Spleen (tissue), 11 donors: Measurements from ENCODE around the gene RMDN3. TPM values are rescaled to one million over a fixed set of nuclear protein-coding genes. Genes with fewer than 3 reads are reported as not detected.
A peak's percentile ranks its signal among the peaks of the same experiment; 100 is the strongest.

Source experiments
- DNase-seq: peaks from one replicate; pipeline ENCODE4 v3.0.0-alpha.2; 2020
- H3K27ac ChIP-seq, 8 donors: fragments of 200-600 bp; sonication (generic) in 7 of 8; 1 replicate in 4 of 8; 2 replicates in 4 of 8; pipeline versions ENCODE4 v1.5.0 to v1.8.0; 2016 to 2021; ENCODE audit warnings: inconsistent platforms in 4 of 8, mild to moderate bottlenecking in 4 of 8, moderate library complexity in 1 of 8
- H3K27me3 ChIP-seq, 7 donors: fragments of 200-600 bp; sonication (generic) in 6 of 7; replicated peaks in 1 of 7; 1 replicate in 4 of 7; 2 replicates in 3 of 7; pipeline versions ENCODE4 v1.5.0 to v1.8.0; 2016 to 2021; ENCODE audit warnings: inconsistent platforms in 3 of 7, mild to moderate bottlenecking in 1 of 7
- H3K36me3 ChIP-seq, 6 donors: fragments of 200-600 bp; sonication (generic) in 5 of 6; 1 replicate in 4 of 6; 2 replicates in 2 of 6; pipeline versions ENCODE4 v1.5.0 to v1.8.0; 2016 to 2021; ENCODE audit warnings: inconsistent platforms in 2 of 6
- H3K4me1 ChIP-seq, 6 donors: fragments of 200-600 bp; sonication (generic) in 5 of 6; 1 replicate in 3 of 6; 2 replicates in 3 of 6; pipeline versions ENCODE4 v1.5.0 to v1.8.0; 2016 to 2021; ENCODE audit warnings: inconsistent platforms in 3 of 6
- H3K4me3 ChIP-seq, 8 donors: fragments of 200-600 bp; sonication (generic) in 7 of 8; 1 replicate in 4 of 8; 2 replicates in 4 of 8; pipeline versions ENCODE4 v1.5.0 to v1.8.0; 2016 to 2021; ENCODE audit warnings: inconsistent platforms in 4 of 8, mild to moderate bottlenecking in 4 of 8, moderate library complexity in 2 of 8
- H3K9me3 ChIP-seq, 8 donors: fragments of 200-600 bp; sonication (generic) in 7 of 8; 1 replicate in 4 of 8; 2 replicates in 4 of 8; pipeline versions ENCODE4 v1.5.0 to v1.8.0; 2016 to 2021; ENCODE audit warnings: inconsistent platforms in 4 of 8
- CTCF ChIP-seq, 11 experiments: fragments of 200-600 bp in 7 of 11; fragments of 450-650 bp in 4 of 11; sonication (generic) in 4 of 11; IDR thresholded peaks in 8 of 11; conservative IDR thresholded peaks in 3 of 11; 1 replicate in 7 of 11; 2 replicates in 4 of 11; pipeline versions ENCODE4 v1.4.0 to v1.8.0; 2016 to 2021; ENCODE audit warnings: antibody characterized with exemption in 11 of 11, inconsistent platforms in 4 of 11, mild to moderate bottlenecking in 1 of 11
- POLR2A ChIP-seq, 3 donors: fragments of 450-650 bp; IDR thresholded peaks; one replicate each; pipeline ENCODE4 v1.5.1; 2017; ENCODE audit warnings: antibody characterized with exemption in 3 of 3, mild to moderate bottlenecking in 1 of 3
- POLR2AphosphoS5 ChIP-seq, 3 donors: sonication (generic); formaldehyde crosslinking; IDR thresholded peaks; one replicate each; pipeline ENCODE4 v1.5.1; 2017; ENCODE audit warnings: antibody characterized with exemption in 3 of 3
- WGBS, 5 donors: extraction: QIAGEN DNeasy Blood & Tissue Kit in 3 of 5; methylation state at CpG; one replicate each; pipeline versions ENCODE4 v1.1.5 to v1.1.7; 2013 to 2018; 5-methylcytosine and 5-hydroxymethylcytosine counted together
- intact Hi-C: fragments of 100-400 bp; cut with DNase I; formaldehyde crosslinking; loops from one replicate; pipeline ENCODE4 v1.15.0; 2023; ENCODE audit warnings: low total_unique reads
- polyA plus RNA-seq, 3 donors: library from polyadenylated mRNA; stranded (reverse); fragments of 200-250 nt; gene quantifications; one replicate each; pipeline ENCODE4 v1.2.1, GENCODE V29; 2013
- total RNA-seq, 7 donors: library from RNA; depleted of rRNA in 3 of 7; stranded (reverse); fragments of >200 nt in 3 of 7; fragmentation: NEBNext Ultra II Directional in 4 of 7; extraction: Animal tissue kit (Norgen Biotek cat#: 25700) in 4 of 7; gene quantifications; one replicate each; pipeline versions ENCODE4 v1.1.0 to v1.2.1, GENCODE V29; 2016 to 2021
- donor health status: healthy with polysubstance abuse.
- donor health status: DM: no; HTN: no; CAD: no; lungs with moderate emphysema.
- donor health status: DM: no; HTN: no; CAD: no.
- donor health status: Bipolar disorder and iron deficiency.
- donor health status: healthy.
- donor health status: DM: no; HTN: no; CAD: no.
- donor health status: DM: yes; HTN: yes; CAD: no.

Gene RMDN3
- total and polyA plus RNA-seq, 10 donors: 13.0 to 32.2 (median 23.2) TPM

- Histone ChIP-seq H3K4me3 (peak overlapping the region; percentile 82 to 96 (median 89)), H3K4me1 (peaks cover 16 to 43% (median 32%) of the 10 kb centered on the region in 6 donors), H3K27ac (peak overlapping the region; percentile 70 to 90 (median 82)), H3K9me3 (no peaks in the 10 kb centered on the region), H3K27me3 (no peaks in the 10 kb centered on the region), H3K36me3 (peaks cover 3 to 35% (median 21%) of the 10 kb centered on the region in 6 donors)
- TF ChIP-seq POLR2A (IDR thresholded peaks at IDR 0.05) (no peak), CTCF (IDR thresholded peaks at IDR 0.05 in 8 of 11, conservative IDR thresholded peaks at IDR 0.05 in 3 of 11) (no peak), POLR2AphosphoS5 (IDR thresholded peaks at IDR 0.05) (no peak)
- 0 to 1% (median 0%) methylated on average over 5 to 22 of the region's 22 CpGs for WGBS, 5 donors
- peak; percentile 89 for DNase-seq
- intact Hi-C loops: no loop called here
These were observed 526 bp downstream of the RMDN3 start for GRCh38 chr15:40754574-40754882.

GRCh38 chr15:40751745-40752144, 3.3 kb downstream of the RMDN3 start:
- H3K36me3 ChIP-seq: peaks cover 3 to 62% (median 33%) of the 10 kb centered on the region in 6 donors
- TF ChIP-seq POLR2A (IDR thresholded peaks at IDR 0.05): no peak
- no peak for TF ChIP-seq CTCF (IDR thresholded peaks at IDR 0.05 in 8 of 11, conservative IDR thresholded peaks at IDR 0.05 in 3 of 11)
- TF ChIP-seq POLR2AphosphoS5 (IDR thresholded peaks at IDR 0.05): no peak
- intact Hi-C loops: no loop called here
- no peak overlapping the region for H3K4me3 ChIP-seq
- H3K9me3 ChIP-seq: no peaks in the 10 kb centered on the region
- DNase-seq: no peak
- WGBS, 5 donors: 94 to 96% (median 95%) methylated on average over 5 to 12 of the region's 12 CpGs
- H3K27me3 ChIP-seq: no peaks in the 10 kb centered on the region
- H3K4me1 ChIP-seq: peaks cover 16 to 57% (median 32%) of the 10 kb centered on the region in 6 donors
- no peak overlapping the region for H3K27ac ChIP-seq

GRCh38 chr15:40750885-40751284, 4.2 kb downstream of the RMDN3 start:
- Histone ChIP-seq H3K9me3 (no peaks in the 10 kb centered on the region), H3K27ac (no peak overlapping the region), H3K4me3 (no peak overlapping the region), H3K27me3 (no peaks in the 10 kb centered on the region), H3K4me1 (peaks cover 16 to 60% (median 32%) of the 10 kb centered on the region in 6 donors), H3K36me3 (peaks cover 3 to 70% (median 33%) of the 10 kb centered on the region in 6 donors)
- TF ChIP-seq POLR2A (IDR thresholded peaks at IDR 0.05) (no peak), CTCF (IDR thresholded peaks at IDR 0.05 in 8 of 11, conservative IDR thresholded peaks at IDR 0.05 in 3 of 11) (no peak), POLR2AphosphoS5 (IDR thresholded peaks at IDR 0.05) (no peak)
- no peak for DNase-seq
- intact Hi-C loops: no loop called here
- WGBS, 5 donors: 93 to 98% (median 95%) methylated on average over 4 of the region's 4 CpGs

- TF ChIP-seq POLR2AphosphoS5 (IDR thresholded peaks at IDR 0.05): no peak
- TF ChIP-seq POLR2A (IDR thresholded peaks at IDR 0.05): no peak
- TF ChIP-seq CTCF (IDR thresholded peaks at IDR 0.05 in 8 of 11, conservative IDR thresholded peaks at IDR 0.05 in 3 of 11): no peak
- Histone ChIP-seq H3K9me3 (no peaks in the 10 kb centered on the region), H3K4me3 (no peak overlapping the region), H3K36me3 (peaks cover 3 to 87% (median 43%) of the 10 kb centered on the region in 6 donors), H3K4me1 (peaks cover 13 to 56% (median 27%) of the 10 kb centered on the region in 6 donors), H3K27ac (no peak overlapping the region), H3K27me3 (no peaks in the 10 kb centered on the region)
- intact Hi-C loops: no loop called here
- WGBS, 5 donors: 95 to 100% (median 97%) methylated on average over 4 of the region's 4 CpGs
- no peak for DNase-seq
These were observed 5.9 kb downstream of the RMDN3 start for GRCh38 chr15:40749151-40749630.
